HepG2 (cell line): ENCODE measurements around the gene SMTNL1. TPM values are rescaled to one million over a fixed set of nuclear protein-coding genes. Genes with fewer than 3 reads are reported as not detected.
A peak's percentile ranks its signal among the peaks of the same experiment; 100 is the strongest.

Source experiments
- CEBPB ChIP-seq: IDR thresholded peaks from 2 replicates; pipeline ENCODE4 v1.6.1; 2011; ENCODE audit warnings: low read depth, low read length, improper control_type of control experiment, borderline replicate concordance
- DNMT1 ChIP-seq: sonication (generic); formaldehyde crosslinking; IDR thresholded peaks from 2 replicates; pipeline ENCODE4 v1.5.1; 2020; ENCODE audit warnings: mild to moderate bottlenecking, missing genetic modification reagents
- EHMT2 ChIP-seq: fragments of 200-600 bp; sonication (generic); IDR thresholded peaks from 2 replicates; pipeline ENCODE4 v1.7.0; 2017; ENCODE audit warnings: antibody characterized with exemption, low read depth, low read length, borderline replicate concordance
- ELF4 ChIP-seq: sonication (generic); formaldehyde crosslinking; IDR thresholded peaks from 2 replicates; pipeline ENCODE4 v1.5.0; 2020; ENCODE audit warnings: missing genetic modification reagents, mild to moderate bottlenecking, moderate library complexity, borderline replicate concordance
- HHEX ChIP-seq: IDR thresholded peaks from 2 replicates; pipeline ENCODE4 v1.6.1; 2016; ENCODE audit warnings: control low read depth
- HIVEP1 ChIP-seq: sonication (generic); formaldehyde crosslinking; IDR thresholded peaks from 2 replicates; pipeline ENCODE4 v1.4.0; 2020; ENCODE audit warnings: mild to moderate bottlenecking, missing genetic modification reagents
- KAT2B ChIP-seq: fragments of 150-350 bp; IDR thresholded peaks from 2 replicates; pipeline ENCODE4 v1.6.1; 2014; ENCODE audit warnings: low read depth, low read length, borderline replicate concordance
- KAT7 ChIP-seq: IDR thresholded peaks from 2 replicates; pipeline ENCODE4 v1.6.1; 2018; ENCODE audit warnings: borderline replicate concordance, missing compliant biosample characterization
- KDM5A ChIP-seq: fragments of 200-600 bp; sonication (generic); IDR thresholded peaks from 2 replicates; pipeline ENCODE4 v1.7.0; 2018; ENCODE audit warnings: antibody characterized with exemption, mild to moderate bottlenecking, low read length, borderline replicate concordance
- MATR3 ChIP-seq: sonication (generic); formaldehyde crosslinking; IDR thresholded peaks from 2 replicates; pipeline ENCODE4 v1.4.0; 2020; ENCODE audit warnings: missing genetic modification reagents
- MYNN ChIP-seq: sonication (generic); formaldehyde crosslinking; IDR thresholded peaks from 2 replicates; pipeline ENCODE4 v1.4.0; 2020; ENCODE audit warnings: mild to moderate bottlenecking, low read depth, missing genetic modification reagents
- SALL1 ChIP-seq: sonication (generic); formaldehyde crosslinking; IDR thresholded peaks from 2 replicates; pipeline ENCODE4 v1.8.0; 2022; ENCODE audit warnings: mild to moderate bottlenecking, missing genetic modification reagents
- TAF15 ChIP-seq: fragments of 200-400 bp; formaldehyde crosslinking; IDR thresholded peaks from one replicate; pipeline ENCODE4 v1.6.1; 2018; ENCODE audit warnings: mild to moderate bottlenecking, low read depth, low read length; ENCODE audit not compliant: poor library complexity, severe bottlenecking
- TBX3 ChIP-seq: fragments of 450-650 bp; IDR thresholded peaks from 2 replicates; pipeline ENCODE4 v1.6.1; 2017; ENCODE audit warnings: antibody characterized with exemption, mild to moderate bottlenecking, inconsistent platforms, borderline replicate concordance
- TMF1 ChIP-seq: sonication (generic); formaldehyde crosslinking; IDR thresholded peaks from 2 replicates; pipeline ENCODE4 v1.8.1; 2022; ENCODE audit warnings: low read depth, missing genetic modification reagents
- ZNF383 ChIP-seq: sonication (generic); formaldehyde crosslinking; IDR thresholded peaks from 2 replicates; pipeline ENCODE4 v1.4.0; 2020; ENCODE audit warnings: missing genetic modification reagents, mild to moderate bottlenecking, borderline replicate concordance
- ZNF468 ChIP-seq: sonication (generic); formaldehyde crosslinking; IDR thresholded peaks from 2 replicates; pipeline ENCODE4 v1.8.0; 2022; ENCODE audit warnings: mild to moderate bottlenecking, moderate library complexity, missing genetic modification reagents
- ZNF547 ChIP-seq: sonication (generic); formaldehyde crosslinking; IDR thresholded peaks from 2 replicates; pipeline ENCODE4 v1.5.1; 2020; ENCODE audit warnings: mild to moderate bottlenecking, missing genetic modification reagents
- ZNF557 ChIP-seq: sonication (generic); formaldehyde crosslinking; IDR thresholded peaks from 2 replicates; pipeline ENCODE4 v1.4.0; 2020; ENCODE audit warnings: missing genetic modification reagents
- ZNF567 ChIP-seq: sonication (generic); formaldehyde crosslinking; IDR thresholded peaks from 2 replicates; pipeline ENCODE4 v1.8.1; 2023; ENCODE audit warnings: mild to moderate bottlenecking, missing genetic modification reagents, borderline replicate concordance
- ZNF761 ChIP-seq: sonication (generic); formaldehyde crosslinking; conservative IDR thresholded peaks from 2 replicates; pipeline ENCODE4 v1.4.0; 2020; ENCODE audit warnings: mild to moderate bottlenecking, missing genetic modification reagents
- ZNF788 ChIP-seq: sonication (generic); formaldehyde crosslinking; IDR thresholded peaks from 2 replicates; pipeline ENCODE4 v1.5.0; 2020; ENCODE audit warnings: mild to moderate bottlenecking, missing genetic modification reagents, borderline replicate concordance
- ZNF792 ChIP-seq: IDR thresholded peaks from 2 replicates; pipeline ENCODE4 v1.6.1; 2016
- polyA plus RNA-seq, 8 experiments: library from polyadenylated mRNA; depleted of rRNA in 3 of 8; stranded (reverse) in 7 of 8; unstranded in 1 of 8; fragments of >200 nt; fragmentation: Illumina TruSeq in 4 of 8; extraction: Trizol in 4 of 8; gene quantifications; 2 replicates each; pipeline versions ENCODE4 v1.2.1 to v1.2.3, GENCODE V29; 2011 to 2016; ENCODE audit warnings: low read depth in 4 of 8, missing spikeins in 1 of 8, mixed read lengths in 1 of 8; ENCODE audit not compliant: insufficient read depth in 1 of 8
- total RNA-seq, 5 experiments: library from RNA; depleted of rRNA; stranded (reverse); fragments of >200 nt; fragmentation: Illumina TruSeq; extraction: Trizol; gene quantifications; 2 replicates each; pipeline ENCODE4 v1.2.3, GENCODE V29; 2016; ENCODE audit warnings: low read depth in 1 of 5
- TF ChIP-seq, protein P1 (sequence below): sonication (generic); formaldehyde crosslinking; IDR thresholded peaks from 2 replicates; pipeline ENCODE4 v1.5.0; 2020; ENCODE audit warnings: mild to moderate bottlenecking, missing genetic modification reagents
- TF ChIP-seq, protein P2 (sequence below): IDR thresholded peaks from 2 replicates; pipeline ENCODE4 v1.6.1; 2016; ENCODE audit warnings: low read depth, control low read depth

Gene SMTNL1
- total and polyA plus RNA-seq, 2 of the 13 experiments (the other 11 are each of a cell fraction or from before 2014, with no cell fraction given), result 0.04 TPM; not detected in 1

DNA sequence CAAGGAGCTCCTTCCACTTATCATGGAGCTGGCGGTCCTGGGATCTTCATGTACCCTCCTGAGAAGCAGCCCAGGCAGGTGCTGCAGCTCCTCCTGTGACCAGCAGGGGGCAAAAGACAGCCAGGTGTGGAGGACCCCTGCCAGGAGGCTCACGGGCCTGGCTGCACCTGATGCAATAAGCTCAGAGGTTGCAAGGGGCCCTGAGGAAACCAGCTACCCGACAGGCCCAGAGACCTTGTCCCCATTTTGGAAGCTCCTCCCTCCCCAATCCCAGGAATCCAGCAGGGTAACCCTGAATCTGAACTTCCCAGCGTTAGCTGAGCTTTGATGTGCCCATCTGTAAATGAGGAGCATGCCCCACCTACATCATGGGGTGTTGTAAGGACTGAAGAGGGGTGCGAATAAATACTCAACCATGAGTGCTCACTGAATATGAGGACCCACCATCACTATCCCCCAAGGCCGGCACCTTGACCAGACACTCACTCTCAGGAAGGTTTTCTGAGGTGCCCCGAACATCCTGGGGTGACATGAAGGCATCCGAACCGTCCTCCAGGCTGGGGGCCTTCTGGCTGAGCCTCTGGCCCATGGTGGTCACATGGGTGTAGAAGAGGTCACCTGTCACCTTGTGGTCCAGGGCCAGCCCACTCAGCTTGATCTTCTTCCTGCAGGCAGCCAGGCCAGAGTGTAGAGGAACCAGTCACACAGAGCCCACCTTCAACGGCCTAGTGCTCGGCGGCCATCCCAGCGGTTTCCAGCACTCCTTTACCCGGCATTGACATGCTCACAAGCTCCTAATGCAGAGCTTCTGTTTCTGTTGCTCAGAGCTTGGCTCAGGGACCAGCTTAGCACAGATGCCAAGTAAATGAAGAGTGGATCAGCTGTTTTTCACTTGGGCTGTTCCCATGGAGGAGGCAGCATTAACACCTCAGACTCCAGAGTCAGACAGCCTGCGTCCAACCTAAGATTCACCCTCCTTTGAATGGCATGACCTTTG, 43.6 kb upstream of the SMTNL1 start (continued):
- peak; percentile 55; the same call in 1 of the 2 replicates for TF ChIP-seq ZNF788 (CRISPR knock-in tag)
- TF ChIP-seq ZNF383 (CRISPR knock-in tag), result no peak
- TF ChIP-seq ZNF557, result no peak
- no peak for TF ChIP-seq ZNF468 (CRISPR knock-in tag)
- peak; percentile 35; the same call in 1 of the 2 replicates for TF ChIP-seq ZNF547 (CRISPR knock-in tag)
- TF ChIP-seq MATR3 (CRISPR knock-in tag), result no peak
- TF ChIP-seq KDM5A, result no peak
- TF ChIP-seq TMF1 (CRISPR knock-in tag), result no peak
- TF ChIP-seq DNMT1 (CRISPR knock-in tag), result no peak
- TF ChIP-seq SALL1 (CRISPR knock-in tag), result peak; percentile 83
- TF ChIP-seq ELF4, result no peak
- TF ChIP-seq KAT2B, result no peak
- TF ChIP-seq EHMT2, result no peak
- TF ChIP-seq TBX3, result no peak
- no peak for TF ChIP-seq TAF15
- TF ChIP-seq HHEX (CRISPR knock-in tag), result no peak
- no peak for TF ChIP-seq KAT7 (CRISPR knock-in tag)
- TF ChIP-seq CEBPB, result peak; percentile 95
- TF ChIP-seq, protein P1, sequence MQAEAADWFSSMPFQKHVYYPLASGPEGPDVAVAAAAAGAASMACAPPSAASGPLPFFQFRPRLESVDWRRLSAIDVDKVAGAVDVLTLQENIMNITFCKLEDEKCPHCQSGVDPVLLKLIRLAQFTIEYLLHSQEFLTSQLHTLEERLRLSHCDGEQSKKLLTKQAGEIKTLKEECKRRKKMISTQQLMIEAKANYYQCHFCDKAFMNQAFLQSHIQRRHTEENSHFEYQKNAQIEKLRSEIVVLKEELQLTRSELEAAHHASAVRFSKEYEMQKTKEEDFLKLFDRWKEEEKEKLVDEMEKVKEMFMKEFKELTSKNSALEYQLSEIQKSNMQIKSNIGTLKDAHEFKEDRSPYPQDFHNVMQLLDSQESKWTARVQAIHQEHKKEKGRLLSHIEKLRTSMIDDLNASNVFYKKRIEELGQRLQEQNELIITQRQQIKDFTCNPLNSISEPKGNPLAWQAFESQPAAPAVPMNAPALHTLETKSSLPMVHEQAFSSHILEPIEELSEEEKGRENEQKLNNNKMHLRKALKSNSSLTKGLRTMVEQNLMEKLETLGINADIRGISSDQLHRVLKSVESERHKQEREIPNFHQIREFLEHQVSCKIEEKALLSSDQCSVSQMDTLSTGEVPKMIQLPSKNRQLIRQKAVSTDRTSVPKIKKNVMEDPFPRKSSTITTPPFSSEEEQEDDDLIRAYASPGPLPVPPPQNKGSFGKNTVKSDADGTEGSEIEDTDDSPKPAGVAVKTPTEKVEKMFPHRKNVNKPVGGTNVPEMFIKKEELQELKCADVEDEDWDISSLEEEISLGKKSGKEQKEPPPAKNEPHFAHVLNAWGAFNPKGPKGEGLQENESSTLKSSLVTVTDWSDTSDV (CRISPR knock-in tag), result no peak
- no peak for TF ChIP-seq MYNN (CRISPR knock-in tag)
- TF ChIP-seq, protein P2, sequence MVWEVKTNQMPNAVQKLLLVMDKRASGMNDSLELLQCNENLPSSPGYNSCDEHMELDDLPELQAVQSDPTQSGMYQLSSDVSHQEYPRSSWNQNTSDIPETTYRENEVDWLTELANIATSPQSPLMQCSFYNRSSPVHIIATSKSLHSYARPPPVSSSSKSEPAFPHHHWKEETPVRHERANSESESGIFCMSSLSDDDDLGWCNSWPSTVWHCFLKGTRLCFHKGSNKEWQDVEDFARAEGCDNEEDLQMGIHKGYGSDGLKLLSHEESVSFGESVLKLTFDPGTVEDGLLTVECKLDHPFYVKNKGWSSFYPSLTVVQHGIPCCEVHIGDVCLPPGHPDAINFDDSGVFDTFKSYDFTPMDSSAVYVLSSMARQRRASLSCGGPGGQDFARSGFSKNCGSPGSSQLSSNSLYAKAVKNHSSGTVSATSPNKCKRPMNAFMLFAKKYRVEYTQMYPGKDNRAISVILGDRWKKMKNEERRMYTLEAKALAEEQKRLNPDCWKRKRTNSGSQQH, result no peak
- no peak for TF ChIP-seq ZNF792 (CRISPR knock-in tag)
- no peak for TF ChIP-seq ZNF761 (CRISPR knock-in tag)
- 0 out of 2 replicates have a peak, but pooled peaks have one; percentile 72 for TF ChIP-seq ZNF567 (CRISPR knock-in tag)
- TF ChIP-seq HIVEP1 (CRISPR knock-in tag), result no peak
